Common myeloid progenitor, CD34-positive (primary cell): ENCODE results near the gene EEF1AKMT4.
A peak's percentile ranks its signal among the peaks of the same experiment; 100 is the strongest.

Experiments used
- CTCF ChIA-PET: fragments of 350-600 bp; sonication (Branson Sonifier 250); formaldehyde crosslinking; loops from one replicate; lab custom pipeline; 2021; ENCODE audit warnings: antibody characterized with exemption; lab: Charles Lee
- POLR2A ChIA-PET: fragments of 350-600 bp; sonication (Branson Sonifier 250); formaldehyde crosslinking; loops from one replicate; lab custom pipeline; 2021; ENCODE audit warnings: antibody characterized with exemption; lab: Charles Lee
- DNase-seq, 3 donors: peaks; one replicate each; pipeline versions ENCODE4 v3.0.0 to v3.0.0-alpha.2; 2013
- H3K27ac ChIP-seq, 2 experiments: 1 replicate in 1 of 2; 2 replicates in 1 of 2; pipeline ENCODE4 v1.7.0; 2013; ENCODE audit warnings: inconsistent platforms in 2 of 2, low read length in 2 of 2, mild to moderate bottlenecking in 2 of 2, low read depth in 1 of 2, moderate library complexity in 1 of 2; ENCODE audit not compliant: severe bottlenecking in 2 of 2, insufficient read depth in 1 of 2, poor library complexity in 1 of 2
- H3K27me3 ChIP-seq, 5 experiments: replicated peaks in 2 of 5; 1 replicate in 3 of 5; 2 replicates in 2 of 5; pipeline versions ENCODE4 v1.6.1 to v1.7.0; 2013; ENCODE audit warnings: low read length in 4 of 5, mild to moderate bottlenecking in 2 of 5, moderate library complexity in 2 of 5, inconsistent platforms in 1 of 5; ENCODE audit not compliant: insufficient read depth in 5 of 5, control insufficient read depth in 4 of 5
- H3K36me3 ChIP-seq, 4 experiments: 1 replicate in 2 of 4; 2 replicates in 2 of 4; pipeline versions ENCODE4 v1.6.1 to v1.7.0; 2013; ENCODE audit warnings: low read length in 3 of 4, control low read depth in 1 of 4, mild to moderate bottlenecking in 1 of 4; ENCODE audit not compliant: control insufficient read depth in 4 of 4, insufficient read depth in 4 of 4
- H3K4me1 ChIP-seq, 4 experiments: 1 replicate in 3 of 4; 2 replicates in 1 of 4; pipeline versions ENCODE4 v1.6.1 to v1.7.1; 2013; ENCODE audit warnings: low read length in 3 of 4, mild to moderate bottlenecking in 3 of 4, control low read depth in 1 of 4, inconsistent platforms in 1 of 4, moderate library complexity in 1 of 4; ENCODE audit not compliant: control insufficient read depth in 4 of 4, insufficient read depth in 4 of 4; ENCODE audit errors: control extremely low read depth in 1 of 4
- H3K4me3 ChIP-seq, 7 experiments: 1 replicate in 4 of 7; 2 replicates in 3 of 7; pipeline versions ENCODE4 v1.5.1 to v1.7.0; 2013; ENCODE audit warnings: mild to moderate bottlenecking in 7 of 7, low read length in 6 of 7, moderate library complexity in 6 of 7, inconsistent platforms in 2 of 7, low read depth in 2 of 7, control low read depth in 1 of 7; ENCODE audit not compliant: insufficient read depth in 4 of 7, control insufficient read depth in 1 of 7; ENCODE audit errors: extremely low read depth in 1 of 7
- H3K9me3 ChIP-seq, 5 experiments: 1 replicate in 4 of 5; 2 replicates in 1 of 5; pipeline versions ENCODE4 v1.6.1 to v1.7.1; 2013; ENCODE audit warnings: low read length in 4 of 5, mild to moderate bottlenecking in 2 of 5, inconsistent platforms in 1 of 5, low read depth in 1 of 5, moderate library complexity in 1 of 5; ENCODE audit not compliant: control insufficient read depth in 4 of 5, insufficient read depth in 2 of 5; ENCODE audit errors: control extremely low read depth in 1 of 5
- WGBS: methylation state at CpG from one replicate; pipeline ENCODE4 v1.1.5; 2013; ENCODE audit not compliant: insufficient coverage; 5-methylcytosine and 5-hydroxymethylcytosine counted together

Gene EEF1AKMT4

DNA sequence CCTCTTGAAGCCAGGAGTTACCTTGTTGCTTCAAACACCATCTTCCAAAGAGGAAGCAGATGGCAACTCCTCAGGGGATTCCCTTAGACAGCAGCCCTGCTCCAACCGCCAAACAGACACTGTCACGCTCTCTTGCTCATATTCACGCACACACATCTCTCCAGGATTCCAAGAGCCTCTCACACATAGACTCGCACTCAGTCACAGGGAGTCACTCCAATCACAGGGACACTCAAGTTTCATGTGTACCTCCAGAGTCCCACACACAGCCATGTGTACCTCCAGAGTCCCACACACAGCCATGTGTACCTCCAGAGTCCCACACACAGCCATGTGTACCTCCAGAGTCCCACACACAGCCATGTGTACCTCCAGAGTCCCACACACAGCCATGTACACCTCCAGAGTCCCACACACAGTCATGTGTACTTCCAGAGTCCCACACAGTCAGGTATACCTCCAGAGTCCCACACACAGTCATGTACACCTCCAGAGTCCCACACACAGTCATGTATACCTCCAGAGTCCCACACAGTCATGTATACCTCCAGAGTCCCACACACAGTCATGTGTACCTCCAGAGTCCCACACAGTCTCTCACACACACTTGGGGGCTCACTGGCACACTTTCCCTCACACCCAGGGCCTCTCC, 14.0 kb upstream of the EEF1AKMT4 start:
- WGBS: 100% methylated on average over 1 of the region's 4 CpGs
- Histone ChIP-seq H3K27ac (no peak overlapping the region), H3K36me3 (no peaks in the 10 kb centered on the region), H3K4me3 (no peak overlapping the region), H3K4me1 (peaks cover 0 to 12% (median 7%) of the 10 kb centered on the region in 4 experiments), H3K9me3 (no peaks in the 10 kb centered on the region), H3K27me3 (peaks cover 11 to 36% (median 21%) of the 10 kb centered on the region in 5 experiments)
- ChIA-PET POLR2A (no interaction called here), CTCF (interaction anchor here (1.6 to 2.0 kb wide), 2 partner anchors 14 to 91 kb away, joined by 4 to 5 read pairs; partner anchors contain the start of gene EEF1AKMT4)
- DNase-seq: peak in 2 of 3 donors; percentile 62 to 68

DNA sequence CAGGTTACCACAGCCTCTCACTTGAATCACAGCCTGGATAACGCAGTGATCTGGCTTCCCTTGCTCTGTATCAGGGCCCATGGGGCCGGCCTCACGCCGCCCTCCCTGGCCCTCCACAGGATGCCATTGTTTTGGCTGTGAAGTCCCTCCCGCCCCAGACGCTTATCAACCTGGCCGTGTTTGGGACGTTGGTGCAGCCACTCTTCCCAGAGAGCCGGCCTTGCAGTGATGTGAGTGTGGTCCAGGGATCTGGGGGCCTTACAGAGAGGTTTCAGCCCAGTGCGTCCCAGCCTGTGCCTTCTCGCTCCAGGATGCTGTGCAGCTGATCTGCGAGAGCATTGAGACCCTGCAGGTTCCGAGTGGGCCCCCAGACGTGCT, 13.4 kb upstream of the EEF1AKMT4 start:
- ChIA-PET CTCF (interaction anchor here (1.2 to 3.2 kb wide), 3 partner anchors 9 to 92 kb away, joined by 3 to 23 read pairs (median 9); partner anchors contain the start of gene ALG3), POLR2A (no interaction called here)
- peaks cover 11 to 31% (median 21%) of the 10 kb centered on the region in 5 experiments for H3K27me3 ChIP-seq
- peaks cover 0 to 8% (median 4%) of the 10 kb centered on the region in 4 experiments for H3K4me1 ChIP-seq
- WGBS: 94% methylated on average over 14 of the region's 14 CpGs
- no peak for DNase-seq
- H3K36me3 ChIP-seq: no peaks in the 10 kb centered on the region
- no peak overlapping the region for H3K27ac ChIP-seq
- H3K9me3 ChIP-seq: no peaks in the 10 kb centered on the region
- H3K4me3 ChIP-seq: no peak overlapping the region

DNA sequence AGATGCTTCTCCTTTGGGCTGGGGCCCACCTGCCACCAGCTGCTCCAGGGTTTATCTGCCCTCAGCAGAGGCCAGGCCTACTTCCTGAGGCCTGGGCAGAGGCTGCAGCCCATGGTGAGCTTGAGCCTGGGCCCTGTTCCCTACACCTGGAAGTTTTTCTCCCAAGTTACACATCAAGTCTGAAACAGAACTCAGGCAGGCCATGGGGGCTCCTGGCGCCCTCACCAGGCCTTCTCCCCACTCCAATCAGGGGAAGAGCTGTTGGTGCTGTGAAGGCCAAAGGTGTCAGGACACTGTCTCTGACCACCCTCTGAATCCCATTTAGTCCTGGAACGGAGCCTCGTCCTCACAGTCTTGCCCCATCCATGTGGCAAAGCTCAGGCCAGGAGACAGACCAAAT, 12.8 kb upstream of the EEF1AKMT4 start:
- Histone ChIP-seq H3K27me3 (peaks cover 7 to 24% (median 15%) of the 10 kb centered on the region in 5 experiments), H3K36me3 (peaks cover 0 to 2% (median 0%) of the 10 kb centered on the region in 4 experiments), H3K9me3 (no peaks in the 10 kb centered on the region), H3K4me1 (peaks cover 0 to 6% (median 3%) of the 10 kb centered on the region in 4 experiments), H3K27ac (no peak overlapping the region), H3K4me3 (no peak overlapping the region)
- CTCF ChIA-PET: interaction anchor here (1.2 to 3.2 kb wide), 3 partner anchors 9 to 92 kb away, joined by 3 to 23 read pairs (median 9); partner anchors contain the start of gene ALG3
- 96% methylated on average over 3 of the region's 3 CpGs for WGBS
- peak in 1 of 3 donors; percentile 54 for DNase-seq
- POLR2A ChIA-PET: no interaction called here

DNA sequence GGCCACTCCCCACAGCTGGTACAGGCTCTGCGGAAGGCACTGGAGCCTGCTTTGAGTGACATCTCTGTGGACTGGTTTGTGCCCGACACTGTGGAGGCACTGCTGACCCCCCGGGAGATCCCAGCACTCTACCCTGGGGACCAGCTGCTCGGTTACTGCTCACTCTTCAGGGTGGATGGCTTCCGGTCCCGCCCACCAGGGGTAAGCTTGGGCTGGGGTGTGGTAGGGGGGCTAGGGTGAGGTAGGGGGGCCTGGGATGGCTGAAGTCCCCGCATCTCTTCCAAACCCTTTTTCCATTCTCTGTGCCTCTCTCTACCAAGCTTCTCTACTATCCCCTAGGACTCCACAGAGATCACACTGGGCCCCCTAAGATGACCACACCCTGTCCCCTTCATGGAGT, 12.3 kb upstream of the EEF1AKMT4 start:
- Histone ChIP-seq H3K4me1 (peaks cover 0 to 6% (median 3%) of the 10 kb centered on the region in 4 experiments), H3K27me3 (peaks cover 3 to 19% (median 10%) of the 10 kb centered on the region in 5 experiments), H3K36me3 (peaks cover 0 to 8% (median 4%) of the 10 kb centered on the region in 4 experiments), H3K4me3 (no peak overlapping the region), H3K9me3 (no peaks in the 10 kb centered on the region), H3K27ac (no peak overlapping the region)
- DNase-seq: no peak
- CTCF ChIA-PET: interaction anchor here (0.6 to 3.2 kb wide), 5 partner anchors 10 to 93 kb away, joined by 3 to 23 read pairs (median 4); partner anchors contain the start of genes ALG3 and EEF1AKMT4
- POLR2A ChIA-PET: no interaction called here
- WGBS: 100% methylated on average over 1 of the region's 7 CpGs

DNA sequence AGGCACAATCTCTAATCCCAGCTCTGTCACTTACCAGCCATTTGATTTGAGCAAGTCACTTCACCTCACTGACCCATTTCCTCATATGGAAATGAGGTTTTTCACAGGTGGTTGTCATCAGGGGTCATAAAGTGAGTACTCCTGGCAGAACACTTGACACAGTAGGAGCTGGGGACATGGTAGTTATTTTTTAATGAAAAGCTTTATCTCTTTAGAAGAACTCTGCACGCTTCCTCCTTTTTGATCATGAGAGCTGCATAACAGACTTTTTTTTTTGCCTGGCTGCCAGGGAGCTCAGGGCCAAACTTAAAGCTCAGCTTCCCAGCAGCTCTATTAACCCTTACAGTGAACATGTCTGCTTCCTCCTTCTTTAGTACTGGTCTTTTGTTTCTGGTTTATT, 11.7 kb upstream of the EEF1AKMT4 start:
- H3K4me1 ChIP-seq: peaks cover 0 to 6% (median 3%) of the 10 kb centered on the region in 4 experiments
- DNase-seq: peak in 1 of 3 donors; percentile 48
- H3K27ac ChIP-seq: no peak overlapping the region
- no peaks in the 10 kb centered on the region for H3K9me3 ChIP-seq
- 67% methylated on average over 1 of the region's 1 CpG for WGBS
- H3K4me3 ChIP-seq: no peak overlapping the region
- POLR2A ChIA-PET: no interaction called here
- peaks cover 0 to 14% (median 10%) of the 10 kb centered on the region in 4 experiments for H3K36me3 ChIP-seq
- CTCF ChIA-PET: interaction anchor here (0.6 to 3.2 kb wide), 5 partner anchors 10 to 34 kb away, joined by 3 to 23 read pairs (median 4); partner anchors contain the start of genes ALG3, CAMK2N2 and EEF1AKMT4
- peaks cover 0 to 13% (median 4%) of the 10 kb centered on the region in 5 experiments for H3K27me3 ChIP-seq

DNA sequence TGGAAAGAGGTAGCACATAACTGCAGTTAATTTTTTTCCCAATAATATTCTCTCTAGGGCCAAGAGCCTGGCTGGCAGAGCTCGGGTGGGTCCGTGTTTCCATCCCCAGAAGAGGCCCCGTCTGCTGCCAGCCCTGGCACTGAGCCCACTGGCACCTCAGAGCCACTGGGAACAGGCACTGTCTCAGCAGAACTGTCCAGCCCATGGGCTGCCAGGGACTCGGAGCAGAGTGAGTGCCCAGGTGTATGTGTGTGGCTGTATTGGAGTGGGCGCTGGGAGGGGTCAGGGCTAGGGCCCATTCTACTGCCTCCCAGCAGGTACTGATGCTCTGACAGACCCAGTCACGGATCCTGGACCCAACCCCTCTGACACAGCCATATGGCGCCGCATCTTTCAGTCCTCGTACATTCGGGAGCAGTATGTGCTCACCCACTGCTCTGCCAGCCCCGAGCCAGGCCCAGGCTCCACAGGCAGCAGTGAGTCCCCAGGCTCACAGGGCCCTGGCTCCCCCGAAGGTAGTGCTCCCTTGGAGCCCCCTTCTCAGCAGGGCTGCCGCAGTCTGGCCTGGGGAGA, 11.1 kb upstream of the EEF1AKMT4 start:
- CTCF ChIA-PET: interaction anchor here (0.9 to 3.2 kb wide), 4 partner anchors 9 to 23 kb away, joined by 3 to 23 read pairs (median 6); partner anchors contain the start of genes ALG3, CAMK2N2 and EEF1AKMT4

More for the DNA sequence above, 11.1 kb upstream of the EEF1AKMT4 start:
- Histone ChIP-seq H3K4me1 (peaks cover 0 to 6% (median 3%) of the 10 kb centered on the region in 4 experiments), H3K9me3 (no peaks in the 10 kb centered on the region), H3K36me3 (peaks cover 0 to 19% (median 13%) of the 10 kb centered on the region in 4 experiments), H3K4me3 (no peak overlapping the region), H3K27ac (no peak overlapping the region), H3K27me3 (peaks cover 0 to 8% (median 0%) of the 10 kb centered on the region in 5 experiments)
- 94% methylated on average over 11 of the region's 13 CpGs for WGBS
- POLR2A ChIA-PET: no interaction called here
- DNase-seq: no peak
